NB4 (cell line): Measurements from ENCODE around the gene SIGLEC10.

Experiments
- POLR2A ChIP-seq: IDR thresholded peaks from 2 replicates; pipeline ENCODE4 v1.6.1; 2011; ENCODE audit warnings: mild to moderate bottlenecking; ENCODE audit not compliant: insufficient read length; ENCODE audit errors: extremely low read depth
- TF ChIP-seq, protein P1 (sequence below): IDR thresholded peaks from one replicate; pipeline ENCODE4 v1.5.1; 2012; ENCODE audit warnings: low read depth, low read length
- TF ChIP-seq, protein P2 (sequence below): IDR thresholded peaks from 2 replicates; pipeline ENCODE4 v1.6.1; 2011; ENCODE audit warnings: low read depth, low read length

DNA sequence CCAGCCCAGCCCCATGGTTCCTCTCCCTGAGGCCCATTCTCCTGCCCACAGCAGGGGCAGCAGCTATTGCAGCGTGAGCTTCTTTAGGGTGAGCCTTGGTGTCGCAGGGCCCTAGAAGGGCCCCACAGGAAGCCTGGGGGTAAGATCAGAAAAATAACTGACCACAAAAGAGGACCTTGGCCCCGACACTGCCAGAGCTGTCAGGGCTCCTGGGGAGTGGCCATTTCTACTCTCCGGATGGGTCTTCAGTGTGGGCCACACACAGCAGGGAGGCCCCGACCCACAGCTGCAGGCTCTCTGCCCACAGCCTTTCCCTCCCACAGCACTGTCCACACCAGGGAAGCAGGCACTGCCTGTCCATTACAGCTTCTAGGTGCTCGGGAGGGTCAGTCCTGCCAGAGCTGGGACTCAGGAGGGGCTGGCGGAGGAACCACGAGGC lies 44.3 kb upstream of the SIGLEC10 start:
- TF ChIP-seq POLR2A: no peak
- TF ChIP-seq, protein P1, sequence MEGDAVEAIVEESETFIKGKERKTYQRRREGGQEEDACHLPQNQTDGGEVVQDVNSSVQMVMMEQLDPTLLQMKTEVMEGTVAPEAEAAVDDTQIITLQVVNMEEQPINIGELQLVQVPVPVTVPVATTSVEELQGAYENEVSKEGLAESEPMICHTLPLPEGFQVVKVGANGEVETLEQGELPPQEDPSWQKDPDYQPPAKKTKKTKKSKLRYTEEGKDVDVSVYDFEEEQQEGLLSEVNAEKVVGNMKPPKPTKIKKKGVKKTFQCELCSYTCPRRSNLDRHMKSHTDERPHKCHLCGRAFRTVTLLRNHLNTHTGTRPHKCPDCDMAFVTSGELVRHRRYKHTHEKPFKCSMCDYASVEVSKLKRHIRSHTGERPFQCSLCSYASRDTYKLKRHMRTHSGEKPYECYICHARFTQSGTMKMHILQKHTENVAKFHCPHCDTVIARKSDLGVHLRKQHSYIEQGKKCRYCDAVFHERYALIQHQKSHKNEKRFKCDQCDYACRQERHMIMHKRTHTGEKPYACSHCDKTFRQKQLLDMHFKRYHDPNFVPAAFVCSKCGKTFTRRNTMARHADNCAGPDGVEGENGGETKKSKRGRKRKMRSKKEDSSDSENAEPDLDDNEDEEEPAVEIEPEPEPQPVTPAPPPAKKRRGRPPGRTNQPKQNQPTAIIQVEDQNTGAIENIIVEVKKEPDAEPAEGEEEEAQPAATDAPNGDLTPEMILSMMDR: no peak
- TF ChIP-seq, protein P2, sequence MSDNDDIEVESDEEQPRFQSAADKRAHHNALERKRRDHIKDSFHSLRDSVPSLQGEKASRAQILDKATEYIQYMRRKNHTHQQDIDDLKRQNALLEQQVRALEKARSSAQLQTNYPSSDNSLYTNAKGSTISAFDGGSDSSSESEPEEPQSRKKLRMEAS: peak; percentile 23; the same call in 1 of the 2 replicates
